Astrocyte (in vitro differentiated cells and primary cell): ENCODE results near the gene PAH. TPM values are rescaled to one million over a fixed set of nuclear protein-coding genes. Genes with fewer than 3 reads are reported as not detected.

ENCODE experiments used
- DNase-seq: peaks from one replicate; pipeline ENCODE4 v3.0.0-alpha.2; 2010; ENCODE audit warnings: low read depth
- FAIRE-seq: peaks from 2 replicates; lab custom pipeline; 2011; peaks lifted over from hg19 to GRCh38; lab: Jason Lieb, UNC
- H2AFZ ChIP-seq: 2 replicates; pipeline ENCODE4 v1.6.0; 2012; ENCODE audit warnings: low read depth, low read length, inconsistent platforms
- H3K27ac ChIP-seq: 2 replicates; pipeline ENCODE4 v1.5.1; 2011; ENCODE audit warnings: low read depth, low read length, inconsistent platforms
- H3K27me3 ChIP-seq: 2 replicates; pipeline ENCODE4 v1.6.0; 2011; ENCODE audit warnings: low read length, inconsistent platforms; ENCODE audit not compliant: insufficient read depth
- H3K36me3 ChIP-seq: 2 replicates; pipeline ENCODE4 v1.5.1; 2011; ENCODE audit warnings: low read length, inconsistent platforms; ENCODE audit not compliant: insufficient read depth
- H3K4me1 ChIP-seq: 2 replicates; pipeline ENCODE4 v1.5.1; 2011; ENCODE audit warnings: low read length, inconsistent platforms; ENCODE audit not compliant: insufficient read depth
- H3K4me2 ChIP-seq: 2 replicates; pipeline ENCODE4 v1.6.0; 2012; ENCODE audit warnings: low read length, inconsistent platforms
- H3K4me3 ChIP-seq: 2 replicates; pipeline ENCODE4 v1.5.1; 2011; ENCODE audit warnings: low read depth, mild to moderate bottlenecking, low read length, inconsistent platforms; ENCODE audit not compliant: insufficient read depth
- H3K79me2 ChIP-seq: 2 replicates; pipeline ENCODE4 v1.6.0; 2012; ENCODE audit warnings: mild to moderate bottlenecking, low read length, inconsistent platforms; ENCODE audit not compliant: insufficient read depth
- H3K9ac ChIP-seq: 2 replicates; pipeline ENCODE4 v1.6.0; 2012; ENCODE audit warnings: mild to moderate bottlenecking, low read length, inconsistent platforms
- H3K9me3 ChIP-seq: 2 replicates; pipeline ENCODE4 v1.5.1; 2012; ENCODE audit warnings: low read depth, mild to moderate bottlenecking, low read length, inconsistent platforms; ENCODE audit not compliant: insufficient read depth
- H4K20me1 ChIP-seq: 2 replicates; pipeline ENCODE4 v1.6.0; 2012; ENCODE audit warnings: low read length, inconsistent platforms; ENCODE audit not compliant: insufficient read depth
- H3K27ac Mint-ChIP-seq: one replicate; pipeline ENCODE4 v1.8.0; 2021; ENCODE audit warnings: mild to moderate bottlenecking, mixed read lengths; ENCODE audit not compliant: unreplicated experiment
- H3K27me3 Mint-ChIP-seq: one replicate; pipeline ENCODE4 v1.8.0; 2021; ENCODE audit warnings: low read depth, mixed read lengths; ENCODE audit not compliant: unreplicated experiment
- H3K36me3 Mint-ChIP-seq: one replicate; pipeline ENCODE4 v1.8.0; 2021; ENCODE audit warnings: low read depth, mixed read lengths; ENCODE audit not compliant: unreplicated experiment
- H3K4me1 Mint-ChIP-seq: one replicate; pipeline ENCODE4 v1.8.0; 2021; ENCODE audit warnings: low read depth, mixed read lengths; ENCODE audit not compliant: unreplicated experiment
- H3K4me3 Mint-ChIP-seq: one replicate; pipeline ENCODE4 v1.8.0; 2021; ENCODE audit warnings: mild to moderate bottlenecking, moderate library complexity, mixed read lengths; ENCODE audit not compliant: unreplicated experiment
- H3K9me3 Mint-ChIP-seq: one replicate; pipeline ENCODE4 v1.8.0; 2021; ENCODE audit warnings: mild to moderate bottlenecking, mixed read lengths; ENCODE audit not compliant: unreplicated experiment
- EZH2 ChIP-seq: IDR thresholded peaks from 2 replicates; pipeline ENCODE4 v1.6.1; 2012; ENCODE audit warnings: mild to moderate bottlenecking, low read length, inconsistent platforms; ENCODE audit not compliant: insufficient read depth
- total RNA-seq: library from RNA; stranded (reverse); gene quantifications from 2 replicates; pipeline ENCODE4 v1.2.1, GENCODE V29; 2021
- TF ChIP-seq, protein P1 (sequence below): IDR thresholded peaks from 2 replicates; pipeline ENCODE4 v1.5.1; 2011; ENCODE audit warnings: low read depth, mild to moderate bottlenecking, inconsistent platforms, low read length, moderate library complexity; ENCODE audit not compliant: insufficient read depth

PAH gene
- total RNA-seq, 1 donor from 2014 or later: not detected

DNA sequence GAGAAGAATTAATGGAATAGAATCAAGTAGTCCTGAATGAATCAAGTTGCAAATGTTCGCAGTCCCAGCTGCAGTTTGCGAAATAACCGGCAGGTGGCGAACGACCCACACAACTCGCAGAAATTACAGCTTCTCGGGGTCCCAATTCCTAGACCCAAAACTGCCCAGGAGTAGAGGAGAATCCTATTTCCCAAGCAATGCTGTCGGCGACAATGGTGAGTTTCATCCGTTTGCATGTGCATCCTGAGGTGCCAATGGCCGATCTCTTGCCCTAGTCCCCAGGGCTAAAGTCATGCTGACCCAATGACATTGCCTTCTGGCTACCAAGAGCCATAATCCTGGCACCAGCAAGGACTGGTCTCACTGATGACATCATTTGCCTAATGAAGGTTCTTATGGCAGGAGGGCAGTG lies 31.9 kb upstream of the PAH start:
- Histone ChIP-seq H3K9me3 (no peaks in the 10 kb centered on the region), H3K79me2 (no peaks in the 10 kb centered on the region), H3K4me3 (no peak overlapping the region), H3K27ac (no peak overlapping the region), H2AFZ (no peak overlapping the region), H3K4me2 (no peak overlapping the region), H3K4me1 (no peaks in the 10 kb centered on the region), H3K36me3 (no peaks in the 10 kb centered on the region), H3K9ac (no peak overlapping the region), H4K20me1 (no peaks in the 10 kb centered on the region), H3K27me3 (peaks cover 40% of the 10 kb centered on the region)
- Mint-ChIP-seq H3K4me1 (peaks cover 2% of the 10 kb centered on the region), H3K27me3 (peaks cover 89% of the 10 kb centered on the region), H3K9me3 (no peaks in the 10 kb centered on the region), H3K27ac (no peak overlapping the region), H3K4me3 (no peak overlapping the region), H3K36me3 (peaks cover 3% of the 10 kb centered on the region)
- DNase-seq (no peak), FAIRE-seq (no peak)
- TF ChIP-seq EZH2: no peak
- TF ChIP-seq, protein P1, sequence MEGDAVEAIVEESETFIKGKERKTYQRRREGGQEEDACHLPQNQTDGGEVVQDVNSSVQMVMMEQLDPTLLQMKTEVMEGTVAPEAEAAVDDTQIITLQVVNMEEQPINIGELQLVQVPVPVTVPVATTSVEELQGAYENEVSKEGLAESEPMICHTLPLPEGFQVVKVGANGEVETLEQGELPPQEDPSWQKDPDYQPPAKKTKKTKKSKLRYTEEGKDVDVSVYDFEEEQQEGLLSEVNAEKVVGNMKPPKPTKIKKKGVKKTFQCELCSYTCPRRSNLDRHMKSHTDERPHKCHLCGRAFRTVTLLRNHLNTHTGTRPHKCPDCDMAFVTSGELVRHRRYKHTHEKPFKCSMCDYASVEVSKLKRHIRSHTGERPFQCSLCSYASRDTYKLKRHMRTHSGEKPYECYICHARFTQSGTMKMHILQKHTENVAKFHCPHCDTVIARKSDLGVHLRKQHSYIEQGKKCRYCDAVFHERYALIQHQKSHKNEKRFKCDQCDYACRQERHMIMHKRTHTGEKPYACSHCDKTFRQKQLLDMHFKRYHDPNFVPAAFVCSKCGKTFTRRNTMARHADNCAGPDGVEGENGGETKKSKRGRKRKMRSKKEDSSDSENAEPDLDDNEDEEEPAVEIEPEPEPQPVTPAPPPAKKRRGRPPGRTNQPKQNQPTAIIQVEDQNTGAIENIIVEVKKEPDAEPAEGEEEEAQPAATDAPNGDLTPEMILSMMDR: peak; percentile 86

DNA sequence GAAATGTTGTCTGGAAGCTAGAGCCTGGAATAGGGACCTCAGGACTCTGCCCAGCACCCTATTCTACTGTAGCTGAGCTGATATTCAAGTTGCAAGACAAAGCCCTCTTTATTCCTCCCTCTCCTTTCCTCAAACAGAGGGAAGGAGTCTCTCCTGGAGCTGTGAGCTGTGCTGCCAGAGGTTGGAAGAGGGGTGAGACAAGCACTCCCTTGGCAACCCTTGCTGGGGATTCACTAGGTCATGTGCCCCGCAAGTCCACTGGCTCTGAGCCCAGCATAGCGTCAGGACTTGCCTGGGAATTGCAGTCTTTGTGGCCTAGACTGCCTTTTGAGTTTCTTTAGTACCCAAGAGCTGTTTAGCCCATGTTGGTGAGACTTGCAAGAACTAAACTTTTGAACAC lies 29.0 kb upstream of the PAH start:
- no peaks in the 10 kb centered on the region for H3K4me1 ChIP-seq
- FAIRE-seq: no peak
- peaks cover 16% of the 10 kb centered on the region for H3K27me3 ChIP-seq
- Mint-ChIP-seq H3K27me3 (peaks cover 62% of the 10 kb centered on the region), H3K9me3 (peaks cover 4% of the 10 kb centered on the region), H3K4me1 (peaks cover 2% of the 10 kb centered on the region), H3K36me3 (no peaks in the 10 kb centered on the region), H3K4me3 (no peak overlapping the region), H3K27ac (no peak overlapping the region)
- H4K20me1 ChIP-seq: no peaks in the 10 kb centered on the region
- no peaks in the 10 kb centered on the region for H3K9me3 ChIP-seq
- no peaks in the 10 kb centered on the region for H3K79me2 ChIP-seq
- no peak overlapping the region for H3K4me2 ChIP-seq
- no peaks in the 10 kb centered on the region for H3K36me3 ChIP-seq
- no peak overlapping the region for H3K4me3 ChIP-seq
- no peak overlapping the region for H3K9ac ChIP-seq
- no peak for DNase-seq
- H3K27ac ChIP-seq: no peak overlapping the region
- no peak overlapping the region for H2AFZ ChIP-seq
- no peak for TF ChIP-seq EZH2
- TF ChIP-seq, protein P1: no peak

DNA sequence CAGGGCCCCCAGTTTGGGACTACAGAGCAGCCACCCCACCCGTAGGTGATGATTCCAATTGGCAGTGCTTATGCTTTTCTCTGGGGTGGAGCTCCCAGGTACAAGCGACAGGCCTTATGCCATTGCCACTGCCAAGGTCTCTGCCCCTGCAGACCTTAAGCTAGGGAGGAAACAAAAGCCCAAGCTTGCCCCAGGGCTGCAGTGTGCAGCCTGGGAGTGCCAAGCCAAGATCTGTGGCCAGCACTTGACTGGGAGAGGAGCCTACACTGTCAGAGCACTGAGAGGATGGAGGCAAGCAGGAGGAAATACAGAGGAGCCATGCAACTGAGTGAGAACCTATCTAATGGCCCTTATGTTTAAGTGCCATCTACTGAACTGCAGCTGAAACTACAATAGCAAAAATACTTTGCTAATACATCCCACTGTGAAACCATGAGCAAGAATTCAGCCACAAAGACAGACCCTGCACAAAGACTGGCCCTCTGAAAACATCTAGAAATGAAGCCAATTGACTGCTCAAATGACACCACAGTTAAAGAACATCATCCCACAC lies 22.7 kb upstream of the PAH start:
- Mint-ChIP-seq H3K27me3 (peaks cover 12% of the 10 kb centered on the region), H3K4me3 (no peak overlapping the region), H3K9me3 (peaks cover 8% of the 10 kb centered on the region), H3K36me3 (no peaks in the 10 kb centered on the region), H3K4me1 (peaks cover 2% of the 10 kb centered on the region), H3K27ac (no peak overlapping the region)
- Histone ChIP-seq H3K36me3 (no peaks in the 10 kb centered on the region), H3K79me2 (no peaks in the 10 kb centered on the region), H3K9ac (no peak overlapping the region), H3K9me3 (no peaks in the 10 kb centered on the region), H3K27me3 (no peaks in the 10 kb centered on the region), H4K20me1 (no peaks in the 10 kb centered on the region), H3K4me2 (no peak overlapping the region), H3K27ac (no peak overlapping the region), H3K4me1 (no peaks in the 10 kb centered on the region), H2AFZ (no peak overlapping the region), H3K4me3 (no peak overlapping the region)
- DNase-seq: no peak
- TF ChIP-seq EZH2: no peak
- TF ChIP-seq, protein P1: no peak
- no peak for FAIRE-seq
